ENCODE results near the gene LYRM4.
A peak's percentile ranks its signal among the peaks of the same experiment; 100 is the strongest.

Gene LYRM4

DNA sequence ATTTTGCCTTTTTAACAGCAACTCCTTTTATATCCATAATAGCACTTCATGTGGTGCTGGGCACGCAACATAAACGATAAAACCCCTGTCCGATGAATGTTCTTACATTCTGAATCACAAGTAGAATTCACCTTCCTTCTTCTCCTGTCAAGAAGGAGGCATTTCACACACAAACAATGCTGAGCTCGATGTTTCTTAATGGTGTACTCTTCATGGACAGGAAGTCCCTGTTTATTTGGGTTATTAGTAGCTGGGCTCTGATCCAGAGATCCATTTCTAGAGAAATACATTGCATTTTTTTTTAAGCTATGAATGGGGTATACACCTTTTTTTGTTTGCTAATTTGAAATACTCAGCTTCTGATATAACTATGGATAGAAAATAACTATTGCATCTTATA is 93.2 kb downstream of the LYRM4 start:
- peak; percentile 48 for DNase-seq

DNA sequence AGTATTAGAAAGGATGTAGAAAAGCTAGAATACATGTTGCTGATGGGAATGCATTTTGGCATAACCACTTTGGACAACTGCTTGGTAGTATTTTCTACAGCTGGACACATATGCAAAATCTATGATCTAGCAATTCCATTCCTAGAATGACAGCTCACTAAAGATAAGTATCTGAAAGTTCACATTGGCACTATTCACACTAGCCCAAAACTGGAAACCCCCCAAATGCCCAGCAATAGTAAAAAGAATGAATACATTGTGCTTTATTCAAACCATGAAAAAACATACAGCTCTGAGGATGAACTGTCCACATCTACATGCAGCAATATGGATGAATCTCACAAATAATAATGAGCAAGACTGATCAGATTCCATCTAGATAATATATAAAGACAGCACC is 96.7 kb downstream of the LYRM4 start:
- DNase-seq = no peak

DNA sequence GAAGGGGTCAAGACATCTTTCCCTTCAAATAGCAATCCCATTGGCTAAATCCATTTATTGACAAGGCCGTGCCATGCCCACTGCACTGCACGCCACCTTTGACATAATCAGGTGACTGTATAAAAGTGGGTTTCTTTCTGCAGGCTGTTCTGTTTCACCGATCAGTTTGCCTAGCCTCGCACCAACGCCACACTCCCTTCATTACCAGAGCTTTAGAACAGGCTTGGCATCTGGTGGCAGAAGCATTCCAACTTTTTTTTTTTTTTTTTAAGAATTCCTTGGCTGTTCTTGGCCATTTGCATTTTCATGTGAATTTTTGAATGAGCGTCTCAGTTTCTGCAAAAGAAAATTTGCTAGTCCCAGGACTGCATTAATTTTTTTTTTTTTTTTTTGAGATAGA is 97.5 kb downstream of the LYRM4 start:
- no peak for DNase-seq

DNA sequence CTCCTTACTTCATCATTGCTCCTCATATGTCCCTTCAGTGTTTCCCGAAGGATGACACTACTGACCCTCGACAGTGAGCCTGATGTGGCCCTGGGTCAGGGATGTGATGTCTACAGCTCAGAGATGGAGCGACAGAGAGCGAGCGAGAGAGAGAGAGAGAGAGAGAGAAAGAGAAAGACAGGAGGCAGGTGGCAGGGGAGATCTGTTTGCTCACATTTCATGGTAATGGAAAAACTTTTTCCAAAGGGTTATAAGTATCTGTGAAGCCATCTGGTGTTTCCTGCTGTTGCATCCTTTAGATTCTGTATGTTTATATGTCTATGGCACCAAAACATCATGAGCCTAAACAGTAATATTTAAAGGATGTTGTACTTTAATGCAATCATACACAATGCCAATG is 98.4 kb downstream of the LYRM4 start:
- DNase-seq = no peak

DNA sequence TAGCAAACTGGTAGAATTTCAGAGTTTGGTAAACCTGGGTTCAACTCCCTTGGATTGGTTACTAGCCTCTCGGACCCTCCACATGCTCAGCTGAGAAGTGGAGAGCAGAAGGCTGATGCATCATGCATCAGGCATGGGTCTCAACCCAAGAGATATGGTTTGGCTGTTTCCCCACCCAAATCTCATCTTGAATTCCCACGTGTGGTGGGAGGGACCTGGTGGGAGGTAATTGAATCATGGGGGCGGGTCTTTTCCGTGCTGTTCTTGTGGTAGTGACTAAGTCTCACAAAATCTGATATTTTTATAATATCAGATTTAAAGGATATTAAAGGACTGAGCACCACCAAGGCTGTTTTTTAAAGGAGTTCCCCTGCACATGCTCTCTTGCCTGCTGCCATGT is 100.5 kb downstream of the LYRM4 start:
- no peak for DNase-seq

DNA sequence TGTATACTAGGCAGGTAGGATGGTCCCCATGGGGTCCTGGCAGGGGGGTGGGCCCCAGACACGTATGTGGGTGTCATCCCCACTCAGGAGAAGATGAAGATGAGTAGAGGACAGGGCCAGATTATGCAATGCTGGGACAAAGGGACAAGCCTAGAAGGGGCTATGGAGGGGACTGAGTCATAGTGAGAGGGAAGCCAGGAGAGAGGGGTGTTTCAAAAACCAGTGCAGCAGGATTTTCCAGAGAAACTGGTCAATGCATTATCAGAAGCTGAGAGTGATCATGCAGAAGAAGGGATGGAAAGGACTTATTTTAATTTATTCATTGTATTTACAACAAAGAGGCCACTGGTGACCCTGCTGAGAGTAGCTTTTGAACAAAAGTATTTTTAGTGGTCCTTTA is 101.6 kb downstream of the LYRM4 start:
- DNase-seq = no peak

DNA sequence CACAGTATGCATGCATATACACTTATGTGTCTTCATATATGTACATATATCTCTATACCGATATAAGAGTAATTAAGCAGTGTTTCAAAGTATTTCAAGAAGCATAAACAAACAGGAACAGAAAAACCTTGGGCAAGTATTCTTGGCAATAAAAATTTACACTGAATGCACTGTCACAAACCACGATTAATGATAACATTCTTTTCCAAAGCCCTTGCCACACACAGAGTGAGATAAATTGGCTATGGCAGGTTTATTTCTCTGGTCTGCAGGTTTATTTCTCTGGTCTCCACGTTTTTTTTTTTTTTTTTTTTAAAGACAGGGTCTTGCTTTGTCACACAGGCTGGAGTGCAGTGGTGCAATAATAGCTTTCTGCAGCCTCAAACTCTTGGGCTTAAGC is 102.6 kb downstream of the LYRM4 start:
- no peak for DNase-seq

DNA sequence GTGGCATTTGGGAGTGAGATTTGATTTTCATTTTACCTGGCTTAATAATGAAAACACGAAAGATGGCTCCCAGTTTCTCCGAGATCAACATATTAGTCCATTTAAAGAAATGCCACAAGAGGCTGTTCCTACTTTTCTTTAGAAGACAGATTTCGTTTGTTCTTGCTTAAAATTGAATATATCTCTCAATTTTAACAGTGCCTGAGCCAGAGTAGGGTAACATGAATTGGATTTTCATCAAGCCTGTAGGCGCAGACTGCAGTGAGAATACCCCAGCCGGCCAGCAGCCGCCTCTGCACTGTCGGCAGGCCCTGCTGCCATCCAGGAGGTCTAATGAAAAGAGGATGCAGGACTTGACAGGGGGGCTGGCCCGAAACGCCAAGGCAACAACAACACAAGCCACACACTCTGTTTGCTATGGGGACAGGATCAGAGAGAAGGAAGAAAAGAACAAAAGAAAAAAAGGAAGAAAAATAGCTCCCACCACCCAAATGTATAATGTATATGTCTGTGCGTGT is 103.1 kb downstream of the LYRM4 start:
- no peak for DNase-seq

DNA sequence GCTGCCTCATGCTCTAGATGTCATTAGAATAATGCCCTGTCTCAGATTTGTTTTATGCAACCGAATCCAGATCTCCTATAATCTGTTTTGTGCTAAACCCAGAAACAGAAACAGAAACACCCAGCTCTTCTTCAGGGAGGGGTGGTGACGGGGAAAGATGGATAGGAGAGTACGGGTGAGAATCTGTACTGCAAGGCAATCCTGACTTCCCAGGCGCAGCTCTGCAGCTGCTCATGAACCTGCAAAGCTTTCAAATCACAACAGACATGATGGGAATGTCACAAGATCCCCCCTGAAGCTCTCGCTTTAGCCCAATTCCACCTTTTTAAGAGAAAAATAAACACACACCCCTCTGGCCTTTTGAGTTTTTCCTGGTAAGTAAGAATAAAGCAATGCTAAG is 104.1 kb downstream of the LYRM4 start:
- no peak for DNase-seq

DNA sequence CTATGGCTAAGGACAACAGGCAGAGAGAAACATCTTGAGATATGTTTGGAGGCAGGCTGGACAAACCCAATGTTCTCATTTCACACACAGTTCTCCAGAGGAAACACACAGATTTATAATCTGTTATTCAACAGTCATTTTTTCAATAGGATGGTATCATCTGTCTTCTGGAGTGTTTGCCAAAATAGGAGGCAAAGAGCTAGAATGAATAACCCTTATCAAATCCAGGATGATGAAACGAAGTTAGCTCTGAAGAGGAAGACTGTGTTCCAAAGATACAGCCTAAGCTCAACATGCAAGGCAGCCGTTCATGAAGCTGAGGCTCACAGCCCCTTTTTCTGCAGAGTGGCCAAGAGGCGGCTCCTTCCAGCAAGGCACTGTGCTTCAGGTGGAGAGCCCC is 104.8 kb downstream of the LYRM4 start:
- no peak for DNase-seq

DNA sequence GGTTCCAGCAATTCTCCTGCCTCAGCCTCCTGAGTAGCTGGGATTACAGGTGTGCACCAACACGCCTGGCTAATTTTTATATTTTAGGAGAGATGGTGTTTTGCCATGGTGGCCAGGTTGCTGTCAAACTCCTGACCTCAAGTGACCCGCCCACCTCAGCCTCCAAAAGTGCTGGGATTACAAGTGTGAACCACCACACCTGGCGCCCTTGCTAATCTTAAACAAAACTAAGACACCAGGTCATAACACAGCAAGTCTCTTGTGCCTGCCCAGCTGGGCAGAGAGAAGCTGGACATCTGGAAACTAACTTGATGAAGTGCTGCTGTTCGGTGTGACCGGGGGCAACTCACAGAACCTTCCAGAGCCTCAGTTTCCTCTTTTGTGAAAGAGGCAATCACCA is 107.6 kb downstream of the LYRM4 start:
- DNase-seq = no peak

DNA sequence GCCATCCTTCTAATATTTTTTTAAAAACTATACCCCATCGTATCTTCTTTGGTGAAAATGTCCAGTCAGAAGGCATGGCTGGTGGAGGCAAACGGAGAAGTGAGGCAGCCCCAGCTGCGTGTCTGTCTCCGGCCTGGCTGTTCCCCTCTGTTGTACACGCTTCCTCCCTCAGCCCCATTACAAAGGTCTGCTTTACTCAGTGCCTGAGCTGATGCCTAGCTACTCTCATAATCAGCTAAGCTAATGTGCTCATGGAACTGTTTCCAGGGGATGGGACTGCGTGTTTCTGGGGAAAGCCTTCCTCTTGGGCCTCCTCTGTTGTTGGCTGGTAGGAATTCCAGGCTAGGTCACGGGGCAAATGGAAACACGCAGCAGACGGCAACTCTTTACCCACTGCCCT is 108.3 kb downstream of the LYRM4 start:
- DNase-seq = no peak

DNA sequence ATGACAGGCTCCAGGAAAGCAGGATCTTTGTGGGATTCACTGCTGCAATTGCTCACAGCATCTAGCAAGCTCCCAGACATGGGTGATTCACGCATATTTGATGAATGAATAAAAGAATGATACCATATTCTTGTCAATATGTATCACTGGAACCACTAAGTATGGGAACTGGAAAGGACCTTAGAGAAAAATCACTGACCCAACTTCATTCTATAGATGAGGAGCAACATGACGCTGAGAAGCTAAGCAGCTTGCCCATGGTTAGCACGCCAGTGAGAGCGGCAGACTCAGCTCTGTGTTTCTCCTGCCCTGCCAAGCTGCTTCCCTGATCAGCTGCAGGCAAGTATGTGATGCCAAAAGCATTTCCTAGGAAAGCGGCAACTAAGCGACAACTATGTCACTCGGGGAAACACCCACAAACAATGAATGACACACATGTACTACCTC is 108.8 kb downstream of the LYRM4 start:
- no peak for DNase-seq

DNA sequence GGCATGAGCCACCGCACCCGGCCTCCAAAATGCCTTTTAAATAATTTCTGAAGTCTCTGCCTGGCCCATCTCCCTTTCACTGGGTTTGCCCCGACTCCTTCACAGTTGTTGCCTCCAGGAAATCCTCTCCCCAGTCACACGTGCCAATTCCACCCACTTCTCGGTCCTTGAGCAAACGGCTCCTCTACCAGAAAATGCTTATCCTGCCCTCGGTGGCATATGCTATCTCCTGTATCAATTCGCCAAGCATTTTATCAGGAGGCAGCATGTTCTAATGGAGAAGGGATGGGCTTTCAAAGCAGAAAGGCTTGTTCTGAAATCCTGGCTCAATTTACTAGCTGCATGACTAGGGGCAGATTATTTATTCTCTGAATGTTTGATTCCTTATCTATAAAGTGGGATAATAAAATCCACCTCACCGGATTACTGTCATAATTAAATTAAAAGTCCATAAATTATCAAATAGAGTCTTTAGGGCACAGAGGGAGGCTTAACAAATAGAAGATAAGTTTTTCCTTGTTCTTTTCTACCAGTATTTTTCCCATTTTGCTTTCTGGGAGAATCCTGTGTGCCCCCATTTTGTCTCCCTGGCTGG is 109.3 kb downstream of the LYRM4 start:
- no peak for DNase-seq

DNA sequence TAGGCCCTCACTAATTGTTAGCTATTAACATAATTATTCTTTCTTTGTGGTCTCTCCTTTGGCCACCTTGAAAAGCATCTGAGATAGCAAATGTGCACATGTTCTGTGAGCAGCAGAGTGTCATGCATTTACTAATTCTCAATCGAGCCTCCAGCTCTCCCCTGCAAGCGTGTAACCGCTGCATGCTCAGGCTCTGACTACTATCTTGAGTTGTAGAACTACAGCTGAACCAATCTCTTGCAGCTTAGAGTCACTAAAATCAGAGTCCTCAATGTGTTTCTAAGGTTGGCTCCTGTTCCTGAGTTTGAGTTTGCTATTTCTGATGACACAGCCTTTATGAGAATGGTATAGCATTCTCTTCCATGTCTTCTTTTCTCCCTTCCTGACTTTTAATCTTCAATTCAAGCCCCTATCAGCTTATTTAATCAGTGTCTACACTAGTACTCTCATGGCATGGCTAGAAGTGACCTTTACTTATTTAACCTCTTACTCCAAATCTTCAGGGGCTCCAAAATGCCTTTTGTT is 110.1 kb downstream of the LYRM4 start:
- no peak for DNase-seq

DNA sequence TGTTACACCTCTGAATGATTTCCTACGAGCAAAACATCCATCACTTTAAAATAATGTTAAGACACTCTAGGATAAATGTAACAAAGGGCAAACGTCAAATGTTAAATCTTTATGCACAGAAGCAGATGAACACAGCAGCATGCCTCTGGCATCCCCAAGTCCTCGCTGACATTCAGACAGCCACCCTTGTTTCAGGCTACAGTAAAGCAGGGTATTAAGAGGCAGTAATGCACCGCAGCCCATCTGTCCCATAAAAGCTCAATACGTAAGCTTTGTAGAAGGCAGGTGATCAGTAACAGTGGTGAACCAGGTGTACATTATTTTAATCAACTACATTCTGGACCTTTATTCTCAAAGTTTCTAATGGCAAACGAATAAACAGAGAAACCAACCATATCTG is 110.9 kb downstream of the LYRM4 start:
- no peak for DNase-seq

DNA sequence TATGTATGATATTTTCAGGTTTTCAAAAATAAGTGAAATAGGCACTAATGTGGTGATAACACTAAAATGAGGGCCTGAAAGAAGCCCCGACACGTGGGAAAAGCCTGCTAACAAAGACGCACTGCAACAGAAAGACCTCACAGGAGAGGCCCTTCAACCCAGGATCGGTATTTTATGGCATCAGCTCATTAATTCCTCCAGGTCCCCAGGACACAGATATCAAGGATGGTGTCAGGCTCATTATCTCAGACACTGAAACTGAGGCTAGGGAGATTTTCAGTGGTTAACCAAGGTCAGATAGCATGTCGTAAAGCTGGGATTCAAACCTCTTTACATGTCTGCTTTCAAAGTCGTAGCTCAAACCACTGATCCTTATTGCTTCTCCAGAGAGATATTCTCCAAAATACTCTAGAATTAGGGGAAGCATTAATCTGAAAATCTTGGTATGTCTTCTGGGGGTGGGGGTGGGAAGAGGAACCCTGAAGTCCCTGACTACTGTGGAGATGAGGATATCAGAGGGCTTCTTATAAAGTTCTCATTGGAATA is 111.5 kb downstream of the LYRM4 start:
- DNase-seq = no peak

DNA sequence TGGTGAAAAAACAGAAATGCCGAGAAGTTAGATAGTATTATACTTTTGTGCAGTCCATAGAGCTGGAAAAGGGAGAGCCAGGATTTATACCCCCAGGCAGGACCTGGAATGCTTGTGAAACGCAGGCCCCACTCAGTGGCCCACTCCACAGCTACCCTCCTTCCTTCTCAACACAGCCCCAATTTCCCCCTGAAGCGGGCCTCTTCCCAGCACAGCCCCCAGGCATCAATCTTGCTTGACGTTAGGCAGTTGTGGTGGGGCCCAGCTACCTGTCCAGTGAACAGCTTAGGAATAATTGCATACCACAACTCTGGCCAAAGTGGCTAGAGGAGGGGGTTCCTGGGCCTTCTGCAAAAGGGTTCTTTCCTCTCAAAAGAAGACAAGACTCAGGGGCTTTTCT is 114.4 kb downstream of the LYRM4 start:
- DNase-seq = no peak

DNA sequence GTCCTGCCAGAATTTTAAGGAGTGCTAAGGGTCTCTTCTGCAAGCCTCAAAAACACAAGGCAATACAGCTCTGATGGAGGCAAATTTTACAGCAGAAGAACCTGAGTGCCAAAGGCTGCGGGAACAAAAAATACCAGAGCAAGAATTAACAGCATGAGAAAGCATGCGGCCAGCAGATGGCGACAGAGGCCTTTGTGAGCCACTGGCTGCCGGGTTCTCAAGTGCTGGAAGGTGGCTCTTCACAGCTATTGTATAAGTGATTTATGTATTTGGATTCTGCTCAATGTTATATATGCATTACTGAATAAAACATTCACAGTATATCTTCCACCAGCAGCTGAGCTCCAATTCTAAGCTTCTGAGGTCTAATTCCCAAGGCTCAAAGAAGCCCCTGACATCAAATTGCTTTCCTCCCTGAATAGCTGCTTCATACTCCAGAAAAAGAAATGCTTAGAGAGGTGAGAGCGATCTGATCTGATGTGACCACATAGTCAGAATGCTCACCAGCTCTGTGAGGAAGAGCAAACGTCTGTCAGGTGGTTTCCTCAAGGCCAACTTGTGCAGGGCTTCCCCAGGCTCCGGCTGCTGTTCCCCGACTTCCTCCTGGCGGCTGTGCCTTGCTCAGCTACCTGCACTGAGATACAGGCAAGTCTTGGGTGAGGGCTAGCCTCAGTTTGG is 117.0 kb downstream of the LYRM4 start:
- DNase-seq = peak; percentile 81

DNA sequence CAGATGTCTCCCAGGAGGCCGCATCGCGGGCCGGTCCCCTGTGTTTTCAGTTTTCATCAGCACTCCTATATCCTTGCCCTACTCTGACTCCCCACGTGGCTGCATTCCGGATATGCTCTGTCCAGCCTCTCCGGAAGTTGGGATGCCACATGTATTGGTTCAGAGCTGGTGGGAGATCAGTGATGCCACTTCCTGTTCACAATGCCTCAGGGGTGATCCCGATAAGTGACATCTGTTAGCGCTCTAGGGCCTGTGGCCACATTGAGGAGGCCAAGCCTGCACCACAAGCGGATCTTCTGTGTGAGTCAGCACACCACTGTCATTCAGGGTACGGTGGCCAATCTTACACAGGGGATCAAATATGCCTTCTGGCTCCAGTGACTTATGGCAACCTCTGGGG is 117.8 kb downstream of the LYRM4 start:
- no peak for DNase-seq

DNA sequence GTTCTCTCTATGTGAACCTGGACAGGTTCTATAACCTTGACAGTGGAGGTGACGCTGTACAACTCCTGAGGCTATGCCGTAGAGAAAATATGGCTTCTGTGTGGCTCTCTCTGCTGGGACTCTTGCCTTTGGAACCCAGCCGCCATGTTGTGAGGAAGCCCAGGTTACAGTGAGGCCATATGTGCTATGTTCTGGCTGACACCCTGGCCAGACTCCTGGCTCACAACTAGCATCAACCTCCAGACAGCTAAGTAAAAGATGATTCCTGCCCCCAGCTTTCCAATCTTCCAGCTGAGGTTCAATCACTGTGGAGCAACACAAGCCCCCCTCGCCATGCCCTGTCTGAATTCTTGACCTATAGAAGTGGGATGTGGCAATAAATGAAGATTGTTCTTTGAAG is 118.6 kb downstream of the LYRM4 start:
- no peak for DNase-seq

DNA sequence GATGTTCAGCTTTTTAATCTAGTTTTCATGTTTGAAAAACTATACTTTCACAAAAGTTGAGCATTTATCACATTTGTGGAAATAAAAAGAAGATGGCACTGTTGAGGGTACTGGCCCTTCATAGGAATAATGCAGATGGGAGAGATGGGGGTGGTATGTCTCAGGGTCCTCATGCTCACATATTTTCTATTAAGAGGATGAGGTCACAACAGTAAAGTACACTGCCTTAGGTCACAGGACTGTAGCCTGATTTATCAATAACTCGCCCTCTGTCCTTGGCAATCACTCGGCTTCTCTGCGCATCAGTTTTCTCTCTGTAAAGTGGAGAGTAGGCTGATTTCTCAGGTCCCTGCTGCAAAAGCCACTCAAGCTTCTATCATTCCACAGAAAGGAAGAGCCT is 119.7 kb downstream of the LYRM4 start:
- no peak for DNase-seq

DNA sequence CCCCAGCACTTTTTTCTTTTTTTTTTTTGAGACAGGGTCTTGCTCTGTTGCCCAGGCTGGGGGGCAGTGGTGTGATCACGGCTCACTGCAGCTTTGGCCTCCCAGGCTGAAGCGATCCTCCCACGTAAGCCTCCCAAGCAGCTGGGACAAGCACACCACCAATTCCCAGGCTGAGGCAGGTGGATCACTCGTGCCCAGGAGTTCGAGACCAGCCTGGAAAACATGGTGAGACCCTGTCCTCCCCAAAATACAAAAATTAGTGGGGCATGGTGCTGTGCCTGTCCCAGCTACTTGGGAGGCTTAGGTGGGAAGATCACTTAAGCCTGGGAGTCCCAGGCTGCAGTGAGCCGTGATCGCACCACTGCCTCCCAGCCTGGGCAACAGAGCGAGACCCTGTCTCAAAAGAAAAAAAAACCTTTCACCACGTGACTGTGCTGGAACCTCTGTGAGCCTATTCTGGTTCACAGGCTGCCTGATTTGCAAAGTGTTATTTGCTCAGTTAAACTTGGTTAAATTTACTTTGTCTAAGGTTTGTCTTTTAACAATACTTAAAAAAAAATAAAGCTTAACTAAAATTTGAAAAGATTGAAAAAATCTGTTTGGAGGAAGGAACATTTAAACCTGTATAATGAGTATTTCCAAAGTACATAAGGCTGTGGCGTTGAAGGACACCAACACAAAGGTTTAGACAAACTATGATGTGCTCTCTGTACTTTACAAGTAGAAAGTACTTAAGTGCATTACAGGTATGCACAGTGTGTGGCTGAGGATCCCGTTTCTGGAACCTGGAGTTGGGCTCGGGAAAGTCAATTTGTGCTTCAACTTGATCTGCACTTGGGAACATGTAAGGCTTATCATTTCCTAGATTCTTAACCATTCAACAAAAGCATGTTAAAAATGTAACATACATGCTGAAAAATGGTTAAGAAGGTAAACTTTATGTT is 120.7 kb downstream of the LYRM4 start:
- DNase-seq = no peak
